Stimulated activated CD8-positive, alpha-beta memory T cell treated with anti-CD3 and anti-CD28 coated beads, Interleukin-4, amount 100 ng/mL, for 1 hour (primary cell): ENCODE data around the gene PIP4K2A.

Source experiments
- DNase-seq, 2 donors: peaks; one replicate each; pipeline ENCODE4 v3.0.0-alpha.2; 2020; ENCODE audit warnings: low read depth in 2 of 2, low spot score in 1 of 2

Gene PIP4K2A

GRCh38 chr10:22669163-22669711 is 45.1 kb downstream of the PIP4K2A start:
- DNase-seq = no peak

GRCh38 chr10:22667093-22667480 is 47.3 kb downstream of the PIP4K2A start:
- no peak for DNase-seq

GRCh38 chr10:22666287-22667092 is 47.9 kb downstream of the PIP4K2A start:
- no peak for DNase-seq

GRCh38 chr10:22665329-22665728 is 49.0 kb downstream of the PIP4K2A start:
- DNase-seq = no peak

- DNase-seq = no peak
These were observed 51.5 kb downstream of the PIP4K2A start for GRCh38 chr10:22662733-22663330.

GRCh38 chr10:22659866-22660265 is 54.5 kb downstream of the PIP4K2A start:
- DNase-seq = no peak

- DNase-seq = no peak
These were observed 55.5 kb downstream of the PIP4K2A start for GRCh38 chr10:22658745-22659410.

GRCh38 chr10:22657566-22658225 is 56.7 kb downstream of the PIP4K2A start:
- no peak for DNase-seq

GRCh38 chr10:22657024-22657423 is 57.4 kb downstream of the PIP4K2A start:
- DNase-seq = no peak

GRCh38 chr10:22656036-22656435 is 58.3 kb downstream of the PIP4K2A start:
- no peak for DNase-seq

- no peak for DNase-seq
These were observed 58.9 kb downstream of the PIP4K2A start for GRCh38 chr10:22655312-22655981.

GRCh38 chr10:22652988-22653481 is 61.3 kb downstream of the PIP4K2A start:
- no peak for DNase-seq

- DNase-seq = no peak
These were observed 63.0 kb downstream of the PIP4K2A start for GRCh38 chr10:22651276-22651980.

GRCh38 chr10:22649994-22650393 is 64.4 kb downstream of the PIP4K2A start:
- no peak for DNase-seq

GRCh38 chr10:22649390-22649841 is 65.0 kb downstream of the PIP4K2A start:
- no peak for DNase-seq

- DNase-seq = no peak
These were observed 65.8 kb downstream of the PIP4K2A start for GRCh38 chr10:22648547-22648961.

GRCh38 chr10:22647244-22647643 is 67.1 kb downstream of the PIP4K2A start:
- no peak for DNase-seq

GRCh38 chr10:22646388-22646853 is 68.0 kb downstream of the PIP4K2A start:
- no peak for DNase-seq

GRCh38 chr10:22644222-22644621 is 70.2 kb downstream of the PIP4K2A start:
- no peak for DNase-seq

- no peak for DNase-seq
These were observed 70.6 kb downstream of the PIP4K2A start for GRCh38 chr10:22643775-22644174.
